ENCODE data around the gene SLC9A8.

DNA sequence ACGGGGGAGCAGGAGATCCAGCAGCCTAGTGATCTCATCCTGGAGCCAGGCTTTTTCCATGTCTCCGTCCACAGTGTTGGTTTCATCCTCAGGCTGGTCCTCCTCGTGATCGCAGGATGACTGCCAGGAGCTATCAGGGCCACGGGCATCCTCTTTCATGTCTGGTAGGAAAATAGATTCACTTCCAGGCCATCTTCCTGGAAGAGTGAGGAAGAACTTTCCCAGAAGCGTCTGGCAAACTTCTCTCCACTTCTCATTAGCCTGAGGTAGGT, 15.3 kb upstream of the SLC9A8 start:
- TF ChIP-seq CTCF (IDR thresholded peaks at IDR 0.05; ENCODE audit: insufficient read depth, low read depth, low read length) (no peak), EZH2 (IDR thresholded peaks at IDR 0.05; ENCODE audit: insufficient read depth, low read length) (no peak)

All from astrocyte (in vitro differentiated cells and primary cell).